Measurements from ENCODE around the gene DALRD3.

DNA sequence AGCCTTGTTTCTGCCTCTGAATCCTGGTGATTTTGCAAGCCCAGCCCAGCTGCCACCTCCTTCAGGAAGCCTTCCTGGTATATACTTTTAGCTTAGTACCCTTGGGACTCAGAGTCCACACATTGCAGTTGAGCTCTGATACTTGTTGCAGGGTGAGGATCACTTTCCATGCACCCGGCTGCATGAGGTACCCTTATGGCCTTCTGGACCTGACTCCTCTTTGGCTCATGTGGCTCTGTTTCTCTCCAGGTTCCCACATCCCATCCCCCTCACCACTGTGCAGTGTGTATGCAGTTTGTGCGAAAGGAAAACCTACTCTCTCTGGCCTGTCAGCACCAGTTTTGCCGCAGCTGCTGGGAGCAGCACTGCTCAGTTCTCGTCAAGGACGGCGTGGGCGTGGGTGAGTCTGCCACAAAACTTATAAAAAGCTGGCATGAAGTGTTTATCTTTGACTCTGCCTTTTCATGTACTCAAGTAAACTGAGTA, 51.5 kb downstream of the DALRD3 start:
- TF ChIP-seq SP1 (IDR thresholded peaks at IDR 0.05; ENCODE audit: low read depth, low read length) = no peak
- TF ChIP-seq, protein P1, sequence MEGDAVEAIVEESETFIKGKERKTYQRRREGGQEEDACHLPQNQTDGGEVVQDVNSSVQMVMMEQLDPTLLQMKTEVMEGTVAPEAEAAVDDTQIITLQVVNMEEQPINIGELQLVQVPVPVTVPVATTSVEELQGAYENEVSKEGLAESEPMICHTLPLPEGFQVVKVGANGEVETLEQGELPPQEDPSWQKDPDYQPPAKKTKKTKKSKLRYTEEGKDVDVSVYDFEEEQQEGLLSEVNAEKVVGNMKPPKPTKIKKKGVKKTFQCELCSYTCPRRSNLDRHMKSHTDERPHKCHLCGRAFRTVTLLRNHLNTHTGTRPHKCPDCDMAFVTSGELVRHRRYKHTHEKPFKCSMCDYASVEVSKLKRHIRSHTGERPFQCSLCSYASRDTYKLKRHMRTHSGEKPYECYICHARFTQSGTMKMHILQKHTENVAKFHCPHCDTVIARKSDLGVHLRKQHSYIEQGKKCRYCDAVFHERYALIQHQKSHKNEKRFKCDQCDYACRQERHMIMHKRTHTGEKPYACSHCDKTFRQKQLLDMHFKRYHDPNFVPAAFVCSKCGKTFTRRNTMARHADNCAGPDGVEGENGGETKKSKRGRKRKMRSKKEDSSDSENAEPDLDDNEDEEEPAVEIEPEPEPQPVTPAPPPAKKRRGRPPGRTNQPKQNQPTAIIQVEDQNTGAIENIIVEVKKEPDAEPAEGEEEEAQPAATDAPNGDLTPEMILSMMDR (IDR thresholded peaks at IDR 0.05; ENCODE audit: control extremely low read depth in 1 of 3, insufficient read depth in 1 of 3, low read depth in 1 of 3, low read length in 3 of 3) = no peak
